Measurements from ENCODE around the gene SULF2.

Gene SULF2

DNA sequence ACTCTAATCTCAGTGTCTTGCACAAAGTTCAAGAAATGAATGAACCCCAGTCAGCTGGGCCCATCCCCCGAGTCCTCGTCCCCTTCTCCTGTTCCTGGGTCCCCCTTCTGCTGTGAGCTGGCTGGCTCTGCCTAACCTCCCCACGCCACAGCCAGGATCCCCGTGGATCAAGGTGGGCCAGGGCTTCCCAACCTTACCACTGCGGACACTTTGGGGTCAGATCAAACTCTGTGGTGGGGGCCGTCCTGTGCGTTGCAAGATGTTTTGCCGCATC lies 116.2 kb downstream of the SULF2 start:
- DNase-seq (ENCODE audit: low read depth in 2 of 2): no peak

DNA sequence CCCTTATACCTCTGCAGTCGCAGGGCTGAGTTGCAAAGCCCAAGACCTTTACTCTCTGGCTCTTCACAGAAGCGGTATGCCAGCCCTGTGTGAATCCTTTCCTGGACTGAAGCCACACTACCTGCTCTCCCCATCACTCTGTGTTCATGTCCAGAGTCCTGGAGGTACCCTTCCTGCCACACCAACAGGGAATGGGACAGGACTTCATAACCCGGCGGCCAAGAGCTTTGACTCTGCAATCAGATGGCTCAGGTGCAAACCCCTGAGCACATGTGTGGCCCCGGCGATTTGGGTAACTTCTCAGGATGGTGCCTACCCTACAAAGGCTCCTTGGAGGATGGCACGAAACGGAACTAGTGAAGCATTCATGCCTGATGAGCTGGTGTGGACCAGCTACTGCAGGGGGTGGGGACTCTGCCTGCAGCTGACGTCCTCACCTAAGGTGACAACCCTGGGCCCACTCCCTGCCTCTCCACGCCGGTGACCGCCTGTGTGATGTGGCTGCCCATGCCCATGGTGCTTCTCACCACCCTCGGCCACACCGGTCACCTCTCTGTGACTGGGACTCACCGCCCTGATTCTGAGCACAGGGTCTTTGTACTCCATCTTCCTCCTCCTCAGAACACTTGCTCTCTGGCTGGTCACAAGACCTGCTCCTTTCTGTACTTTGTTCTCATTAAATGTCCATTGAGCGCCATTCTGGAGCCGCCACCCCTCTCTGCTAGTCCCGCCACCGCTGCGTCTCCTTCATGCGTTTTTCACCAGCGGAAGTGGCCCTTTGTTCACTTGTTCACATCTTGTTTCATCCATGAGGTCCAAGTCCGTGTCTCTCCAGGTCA lies 116.7 kb downstream of the SULF2 start:
- DNase-seq (ENCODE audit: low read depth in 2 of 2): no peak

GRCh38 chr20:47667531-47668312 lies 117.6 kb downstream of the SULF2 start:
- no peak for DNase-seq (ENCODE audit: low read depth in 2 of 2)

DNA sequence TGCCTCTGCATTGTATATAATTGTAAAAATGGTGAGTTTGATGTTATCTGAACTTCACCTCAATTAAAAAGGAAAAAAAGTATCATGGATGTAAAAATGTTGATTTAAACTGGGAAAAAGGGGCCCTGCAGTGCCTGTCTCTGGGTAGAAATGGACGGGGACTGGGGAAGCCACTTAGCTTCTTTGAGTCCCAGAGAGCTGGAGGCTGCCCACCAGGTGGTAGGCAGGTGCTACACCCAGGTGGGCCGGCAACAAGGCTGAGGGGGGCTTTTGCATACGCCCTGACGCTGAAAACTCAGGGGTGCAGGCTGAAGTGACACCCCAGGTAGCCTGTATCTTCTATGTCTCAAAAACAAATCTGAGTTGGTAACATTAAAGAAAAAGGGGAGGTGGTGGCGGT lies 118.2 kb downstream of the SULF2 start:
- DNase-seq (ENCODE audit: low read depth in 2 of 2): no peak

DNA sequence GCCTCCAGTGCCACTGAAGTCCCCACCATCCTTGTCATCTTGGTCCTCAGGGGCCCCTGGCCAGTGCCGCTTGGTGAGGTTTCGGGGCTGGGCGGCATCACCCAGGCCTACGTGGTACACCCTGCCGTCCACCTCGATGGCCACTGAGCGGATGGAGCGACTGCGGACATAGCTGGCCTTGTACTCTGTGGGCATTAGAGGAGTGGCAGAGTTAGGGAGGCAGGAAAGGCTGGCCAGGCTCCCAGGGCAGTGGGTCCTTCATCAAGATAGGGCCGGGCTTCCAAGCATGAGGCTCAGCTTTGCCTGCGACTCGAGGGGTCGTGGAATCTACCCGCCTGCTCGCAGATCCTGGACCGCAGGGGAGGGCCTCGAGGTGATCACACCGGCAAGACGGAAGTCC lies 119.0 kb downstream of the SULF2 start:
- DNase-seq (ENCODE audit: low read depth in 2 of 2): no peak

DNA sequence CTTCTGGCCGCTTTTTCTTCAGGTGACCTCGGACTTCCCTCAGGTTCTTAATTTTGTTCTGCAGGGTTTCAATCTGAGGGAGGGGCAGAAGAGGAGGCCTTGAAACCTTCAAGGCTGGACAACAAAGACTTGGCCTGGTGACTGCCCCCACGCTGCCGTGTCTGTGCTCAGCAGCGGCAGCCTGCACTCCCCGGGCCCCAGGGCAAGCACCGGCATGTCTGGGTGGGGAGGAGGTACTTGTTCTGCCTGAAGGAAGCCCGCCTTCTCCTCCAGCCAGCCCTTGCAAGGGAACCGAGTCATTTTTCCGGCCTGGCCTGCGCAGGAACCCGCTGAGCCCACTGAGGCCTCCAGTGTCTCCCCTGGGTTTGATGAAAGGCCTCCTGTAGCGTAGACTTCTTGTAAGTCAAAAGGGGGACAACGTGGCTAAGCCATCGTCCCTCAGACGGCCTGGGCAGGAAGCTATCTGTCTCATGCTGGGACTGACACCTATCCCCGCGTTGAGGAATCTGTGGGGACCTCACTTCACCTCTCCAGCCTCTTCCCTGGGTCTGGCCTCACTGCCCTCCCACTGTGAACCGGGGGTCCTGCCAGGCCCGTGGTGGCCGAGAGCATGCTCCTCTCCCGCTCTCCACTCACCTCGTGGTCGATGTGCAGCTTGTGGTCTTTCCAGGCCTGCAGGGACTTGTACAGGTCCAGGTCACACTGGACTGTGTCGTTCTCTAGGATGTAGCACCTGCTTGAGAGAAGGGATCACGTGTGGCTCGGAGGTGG lies 119.9 kb downstream of the SULF2 start:
- no peak for DNase-seq (ENCODE audit: low read depth in 2 of 2)

DNA sequence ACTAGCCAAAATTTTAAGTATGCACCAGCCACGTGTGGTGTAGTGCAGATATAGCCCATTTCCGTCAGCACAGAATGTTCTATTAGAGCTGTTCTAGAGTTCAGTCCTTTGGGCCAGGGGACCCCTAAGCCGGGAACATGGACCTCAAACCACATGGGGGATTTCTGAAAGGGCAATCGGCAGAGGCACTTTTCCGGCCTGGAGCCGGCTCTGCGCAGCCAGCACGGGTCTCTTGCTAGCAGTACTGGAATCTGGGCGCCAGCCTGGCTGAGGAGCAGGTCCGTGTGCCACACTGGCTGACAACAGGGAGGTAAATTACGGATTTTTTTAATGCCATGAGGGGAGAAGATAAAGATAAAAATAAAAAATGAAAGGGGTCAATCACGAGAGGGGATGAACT lies 120.5 kb downstream of the SULF2 start:
- no peak for DNase-seq (ENCODE audit: low read depth in 2 of 2)

GRCh38 chr20:47664068-47664437 lies 121.2 kb downstream of the SULF2 start:
- no peak for DNase-seq (ENCODE audit: low read depth in 2 of 2)

DNA sequence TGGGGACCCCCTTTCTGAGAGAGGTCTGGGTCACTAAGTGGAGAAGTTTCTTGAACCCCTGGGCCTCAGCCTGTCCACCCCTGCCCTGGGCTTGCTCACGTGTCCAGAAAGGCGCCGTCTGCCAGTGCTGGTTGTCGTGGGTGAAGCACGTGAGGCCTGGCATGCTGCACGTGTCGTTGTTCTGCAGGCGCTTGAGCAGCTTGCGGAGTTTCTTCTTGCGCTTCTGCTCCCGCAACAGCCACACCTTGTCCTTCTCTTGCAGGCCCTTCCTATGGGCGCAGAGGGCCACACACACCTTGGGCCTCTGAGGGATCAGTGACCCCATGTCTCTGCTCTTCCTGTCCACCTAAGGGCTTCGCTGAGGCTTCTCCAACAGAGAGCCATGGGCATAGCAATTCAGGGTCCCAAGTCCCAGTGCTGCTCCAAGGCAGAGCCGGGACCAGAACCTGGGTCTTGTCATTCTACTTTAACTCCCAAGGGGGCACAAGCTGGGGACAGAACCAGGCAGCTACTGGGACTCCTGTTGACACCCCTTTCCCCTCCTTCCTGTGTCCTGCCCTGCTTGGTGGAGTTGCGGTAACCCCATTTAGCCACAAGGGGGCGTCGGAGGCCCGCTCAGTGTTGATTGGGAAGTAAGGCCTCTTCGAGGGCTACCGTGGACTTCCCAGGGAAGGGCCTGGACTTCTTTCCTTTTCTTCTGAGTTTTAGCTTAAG lies 121.8 kb downstream of the SULF2 start:
- DNase-seq (ENCODE audit: low read depth in 2 of 2): peak; percentile 31 to 47

DNA sequence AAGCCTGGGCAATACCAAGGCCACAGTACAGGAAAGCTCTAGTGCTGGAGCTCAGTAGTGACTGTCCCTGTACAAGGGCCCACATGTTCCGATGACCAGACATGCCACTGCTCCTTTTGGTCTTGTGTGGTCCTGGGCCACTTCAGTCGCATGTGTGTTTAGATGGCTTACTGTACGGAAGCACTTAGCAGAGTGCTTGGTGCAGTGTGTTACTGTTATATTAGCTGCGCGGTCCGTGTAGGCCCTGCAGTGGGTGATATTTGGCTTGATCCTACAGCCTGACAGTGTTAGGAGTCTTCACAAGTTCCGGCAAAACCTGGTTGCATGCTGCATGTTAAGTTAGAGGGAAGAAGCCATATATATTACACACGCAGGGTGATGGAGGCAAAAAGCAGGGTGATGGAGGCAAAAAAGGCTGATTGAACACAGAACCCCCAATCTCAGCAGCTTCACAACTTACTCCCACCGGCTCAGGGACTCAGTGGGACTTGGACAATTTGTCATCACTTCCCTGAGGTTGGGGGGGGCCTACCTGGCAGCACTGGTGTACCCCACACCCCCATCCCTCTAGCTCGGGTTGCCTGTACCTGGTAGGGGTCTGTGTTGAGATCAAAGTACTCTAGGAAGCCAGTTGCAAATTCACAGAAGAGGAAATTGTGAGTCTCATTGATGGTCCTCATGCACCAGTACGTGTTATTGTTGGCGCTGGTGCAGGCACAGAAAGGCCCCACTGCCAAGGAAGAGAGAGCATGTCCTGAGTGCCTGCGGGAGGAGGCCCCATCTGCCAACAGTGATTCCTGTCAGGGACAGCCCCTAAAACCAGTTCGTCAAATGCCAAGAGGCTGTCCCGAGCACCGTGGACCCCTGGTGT lies 122.6 kb downstream of the SULF2 start:
- DNase-seq (ENCODE audit: low read depth in 2 of 2): no peak

DNA sequence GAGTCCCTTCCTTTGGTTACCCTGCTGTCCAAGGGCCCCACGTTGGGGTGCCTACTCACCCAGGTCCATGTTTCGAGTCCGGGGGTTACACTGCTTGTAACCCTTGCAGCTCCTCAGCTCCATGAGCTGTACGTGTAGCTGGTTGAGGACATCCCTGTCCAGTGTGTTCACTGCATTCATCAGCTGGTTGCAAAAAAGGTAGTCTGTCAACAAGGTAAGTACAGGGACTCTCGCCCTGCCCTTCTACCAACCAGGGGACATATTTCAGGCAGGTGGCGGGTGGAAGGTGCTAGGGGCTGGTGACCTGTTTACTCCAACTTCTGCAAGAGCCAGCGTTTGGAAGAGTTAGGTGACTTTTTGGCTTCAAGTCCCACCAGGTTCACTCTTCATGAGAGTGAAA lies 123.6 kb downstream of the SULF2 start:
- no peak for DNase-seq (ENCODE audit: low read depth in 2 of 2)

DNA sequence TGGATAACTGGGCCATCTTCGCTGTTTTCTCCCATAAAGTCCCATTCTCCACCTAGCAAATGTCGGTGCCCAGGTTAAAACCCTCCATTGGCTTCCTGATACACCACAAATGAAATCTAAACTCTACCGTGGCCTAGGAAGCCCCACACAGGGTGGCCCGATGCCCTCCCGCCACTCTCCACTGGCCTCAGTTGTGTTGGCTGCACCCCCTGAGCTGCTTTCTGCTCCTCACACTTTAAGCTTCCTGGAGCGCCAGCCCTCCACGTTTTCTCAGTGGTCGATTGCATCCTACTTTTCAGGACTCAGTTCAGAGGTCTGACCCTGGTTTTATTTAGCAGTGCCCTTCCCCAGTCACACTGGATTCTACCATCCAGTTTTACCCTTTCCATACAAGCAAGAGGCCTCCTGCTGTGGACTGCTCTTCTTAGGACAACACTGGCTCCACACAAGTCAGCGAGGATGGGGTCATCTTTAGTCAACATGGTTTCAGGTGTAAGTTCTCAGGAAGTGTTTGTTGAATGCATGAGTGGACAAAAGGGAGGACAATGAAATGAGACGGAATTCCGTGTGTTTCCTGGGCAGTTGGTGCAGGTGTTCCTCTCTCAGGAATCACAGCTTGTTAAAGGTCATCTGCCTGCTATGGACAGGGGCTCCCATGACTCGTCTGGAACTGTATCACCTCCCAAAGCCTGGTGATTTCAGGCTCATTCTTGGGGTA lies 124.1 kb downstream of the SULF2 start:
- no peak for DNase-seq (ENCODE audit: low read depth in 2 of 2)

GRCh38 chr20:47660602-47660905 lies 124.7 kb downstream of the SULF2 start:
- DNase-seq (ENCODE audit: low read depth in 2 of 2): no peak

DNA sequence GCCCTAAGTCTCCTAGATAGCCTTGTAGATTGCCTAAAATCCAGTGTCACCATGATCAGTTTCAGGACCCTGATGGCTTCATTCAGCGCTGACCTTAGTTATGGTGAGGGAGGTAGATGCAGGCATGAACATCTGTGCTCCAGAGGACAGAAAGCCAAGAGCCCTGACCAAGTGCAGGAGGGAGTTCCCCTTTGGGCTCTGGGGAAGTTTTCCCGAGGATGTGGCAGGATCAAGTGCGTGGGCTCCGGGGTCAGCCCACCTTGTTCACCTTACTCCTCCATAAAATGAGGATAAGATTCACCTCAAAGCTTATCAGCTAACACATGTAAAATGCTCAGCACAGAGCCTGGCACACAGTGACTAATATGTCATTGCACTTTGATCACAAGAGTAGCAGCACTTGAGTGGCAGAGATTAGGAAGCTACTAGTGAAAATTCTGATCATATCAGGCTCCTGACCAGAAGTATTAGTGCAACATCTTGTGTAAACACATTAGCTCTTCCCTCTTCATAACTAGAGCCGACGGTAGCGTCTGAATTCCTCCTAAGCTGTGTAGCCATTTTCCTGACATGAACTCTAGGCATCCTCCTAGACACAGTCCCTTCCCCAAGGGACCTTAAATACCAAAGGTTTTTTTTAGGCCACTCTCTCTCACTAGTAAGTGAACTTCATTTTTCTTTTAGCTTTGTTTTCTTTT lies 125.2 kb downstream of the SULF2 start:
- DNase-seq (ENCODE audit: low read depth in 2 of 2): no peak

GRCh38 chr20:47656318-47656717 lies 129.0 kb downstream of the SULF2 start:
- DNase-seq (ENCODE audit: low read depth in 2 of 2): no peak

DNA sequence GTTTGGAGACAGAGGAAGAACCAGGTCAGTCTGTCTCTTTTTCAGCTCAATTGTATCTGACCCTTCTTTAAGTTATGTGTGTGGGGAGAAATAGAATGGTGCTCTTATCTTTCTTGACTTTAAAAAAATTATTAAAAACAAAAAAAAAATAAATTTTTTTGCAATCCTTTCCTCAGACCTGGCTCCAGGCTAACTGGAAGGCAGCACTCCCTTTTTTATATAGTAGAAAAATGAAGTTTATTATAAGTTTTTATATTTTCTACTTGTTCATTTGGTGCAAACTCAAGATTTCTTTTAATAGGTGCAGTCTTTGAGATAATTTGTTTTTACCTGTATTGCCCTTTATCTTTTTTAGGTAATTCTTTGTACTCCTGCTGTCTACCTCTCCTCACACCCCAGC lies 129.6 kb downstream of the SULF2 start:
- DNase-seq (ENCODE audit: low read depth in 2 of 2): no peak

- DNase-seq (ENCODE audit: low read depth in 2 of 2): no peak
Measured at GRCh38 chr20:47654370-47654769, 130.9 kb downstream of the SULF2 start.

DNA sequence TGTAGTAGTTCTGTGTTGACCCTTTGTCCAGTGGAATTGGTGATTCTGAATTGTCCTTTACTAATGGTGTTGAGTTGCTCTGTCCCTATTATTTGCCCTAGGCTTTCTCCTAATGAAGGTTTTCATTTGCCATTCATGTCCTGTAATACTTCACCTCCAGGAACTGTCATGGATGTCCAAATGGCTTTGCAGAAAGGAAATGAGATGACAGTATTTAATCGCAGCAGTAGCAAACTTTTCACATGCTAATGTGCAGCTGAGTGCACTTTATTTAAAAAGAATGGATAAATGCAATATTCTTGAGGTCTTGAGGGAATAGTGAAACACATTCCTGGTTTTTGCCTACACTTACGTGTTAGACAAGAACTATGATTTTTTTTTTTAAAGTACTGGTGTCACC lies 131.4 kb downstream of the SULF2 start:
- no peak for DNase-seq (ENCODE audit: low read depth in 2 of 2)

GRCh38 chr20:47652794-47653193 lies 132.5 kb downstream of the SULF2 start:
- DNase-seq (ENCODE audit: low read depth in 2 of 2): no peak

- DNase-seq (ENCODE audit: low read depth in 2 of 2): no peak
Measured at GRCh38 chr20:47652301-47652700, 133.0 kb downstream of the SULF2 start.
